ENCODE data around the gene B3GAT3. TPM values are rescaled to one million over a fixed set of nuclear protein-coding genes. Genes with fewer than 3 reads are reported as not detected.

B3GAT3 gene
- total and polyA plus RNA-seq, 10 of the 15 experiments (the other 5 are each of a cell fraction or from before 2014, with no cell fraction given), result 0.31 to 52.7 (median 29.8) TPM

DNA sequence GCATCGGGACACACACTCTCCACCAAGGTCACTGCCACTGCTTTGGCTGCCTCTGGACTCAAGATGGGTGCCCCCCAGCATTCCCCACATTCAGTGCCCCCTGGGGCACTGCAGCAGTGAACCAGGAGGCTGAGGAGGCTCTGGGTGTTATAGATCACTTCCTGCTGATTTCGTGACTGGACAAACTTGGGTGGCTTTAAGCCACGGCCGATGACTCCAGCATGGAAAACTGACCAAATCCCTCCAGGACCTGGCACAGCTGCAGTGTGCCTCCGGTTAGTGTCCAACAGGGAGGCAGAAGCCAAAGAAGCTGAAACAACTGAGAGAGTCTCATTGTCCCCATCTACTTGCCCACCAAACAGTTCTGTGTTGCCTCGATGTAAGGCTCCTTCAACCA, 25.8 kb upstream of the B3GAT3 start:
- Histone ChIP-seq H3K27ac (ENCODE audit: control insufficient read depth, insufficient read depth) (no peak overlapping the region), H3K4me1 (ENCODE audit: control insufficient read depth, insufficient read depth, low read length) (peaks cover 4% of the 10 kb centered on the region; the same call in 1 of the 2 replicates), H3K4me3 (no peak overlapping the region), H3K36me3 (ENCODE audit: control insufficient read depth in 2 of 2, insufficient read depth in 2 of 2, low read length in 1 of 2) (peaks cover 10 to 13% of the 10 kb centered on the region in 2 experiments; a peak in 3 of 4 replicates), H3K4me2 (ENCODE audit: control insufficient read depth, insufficient read depth) (no peak overlapping the region), H3K9ac (ENCODE audit: control insufficient read depth, insufficient read depth, low read length) (no peak overlapping the region), H3K79me2 (ENCODE audit: control insufficient read depth, insufficient read depth, low read length) (peaks cover 51% of the 10 kb centered on the region), H3K9me3 (replicated peaks; ENCODE audit: control insufficient read depth, insufficient read depth, low read length) (no peaks in the 10 kb centered on the region), H2AFZ (ENCODE audit: control insufficient read depth, low read depth, low read length) (no peak overlapping the region), H4K20me1 (ENCODE audit: control insufficient read depth, insufficient read depth) (no peaks in the 10 kb centered on the region; the same call in 1 of the 2 replicates), H3K27me3 (replicated peaks in 1 of 2; ENCODE audit: control insufficient read depth in 2 of 2, insufficient read depth in 2 of 2, low read length in 1 of 2) (no peaks in the 10 kb centered on the region)
- ChIA-PET CTCF (interaction anchor here (0.5 kb wide), 1 partner anchor 90 kb away, joined by 3 read pairs; no protein-coding TSS in a partner anchor), POLR2A (interaction anchor here (1.5 to 14.6 kb wide), 2 partner anchors 22 to 26 kb away, joined by 6 to 295 read pairs; partner anchors contain the start of genes B3GAT3, C11orf98, CSKMT and LBHD1), RAD21 (ENCODE audit: unreplicated experiment) (interaction anchor here (1.0 kb wide), 1 partner anchor 74 kb away, joined by 4 read pairs; the partner anchor contains the start of gene EEF1G), SMC1A (ENCODE audit: uncharacterized antibody, unreplicated experiment) (no interaction called here)
- DNase-seq (ENCODE audit: low read depth, low spot score) (no peak), FAIRE-seq (no peak), ATAC-seq (no peak)
- TF ChIP-seq TCF7 (IDR thresholded peaks at IDR 0.05; ENCODE audit: borderline replicate concordance) (no peak), RFX5 (IDR thresholded peaks at IDR 0.05; ENCODE audit: low read depth, low read length) (no peak), SMC3 (IDR thresholded peaks at IDR 0.05; ENCODE audit: borderline replicate concordance, low read length) (no peak), ESRRA (IDR thresholded peaks at IDR 0.05; ENCODE audit: low read length) (no peak), MTA3 (IDR thresholded peaks at IDR 0.05; ENCODE audit: borderline replicate concordance, low read length) (no peak), SMARCA5 (IDR thresholded peaks at IDR 0.05) (no peak), ZNF622 (IDR thresholded peaks at IDR 0.05) (no peak), CHD2 (IDR thresholded peaks at IDR 0.05; ENCODE audit: borderline replicate concordance, low read depth, low read length) (no peak), TCF3 (IDR thresholded peaks at IDR 0.05; ENCODE audit: borderline replicate concordance, insufficient read depth, low read depth, low read length) (no peak), SPI1 (IDR thresholded peaks at IDR 0.05; ENCODE audit: borderline replicate concordance, insufficient read depth, low read depth, low read length) (no peak), CBFB (IDR thresholded peaks at IDR 0.05; ENCODE audit: low read depth) (no peak), BRCA1 (IDR thresholded peaks at IDR 0.05; ENCODE audit: low read depth, low read length) (no peak), PAX5 (IDR thresholded peaks at IDR 0.05; ENCODE audit: borderline replicate concordance, low read depth, low read length) (no peak), GATAD2B (conservative IDR thresholded peaks at IDR 0.05; ENCODE audit: low read depth) (no peak), CREB1 (IDR thresholded peaks at IDR 0.05; ENCODE audit: low read depth) (no peak)
- TF ChIP-seq, protein P1, sequence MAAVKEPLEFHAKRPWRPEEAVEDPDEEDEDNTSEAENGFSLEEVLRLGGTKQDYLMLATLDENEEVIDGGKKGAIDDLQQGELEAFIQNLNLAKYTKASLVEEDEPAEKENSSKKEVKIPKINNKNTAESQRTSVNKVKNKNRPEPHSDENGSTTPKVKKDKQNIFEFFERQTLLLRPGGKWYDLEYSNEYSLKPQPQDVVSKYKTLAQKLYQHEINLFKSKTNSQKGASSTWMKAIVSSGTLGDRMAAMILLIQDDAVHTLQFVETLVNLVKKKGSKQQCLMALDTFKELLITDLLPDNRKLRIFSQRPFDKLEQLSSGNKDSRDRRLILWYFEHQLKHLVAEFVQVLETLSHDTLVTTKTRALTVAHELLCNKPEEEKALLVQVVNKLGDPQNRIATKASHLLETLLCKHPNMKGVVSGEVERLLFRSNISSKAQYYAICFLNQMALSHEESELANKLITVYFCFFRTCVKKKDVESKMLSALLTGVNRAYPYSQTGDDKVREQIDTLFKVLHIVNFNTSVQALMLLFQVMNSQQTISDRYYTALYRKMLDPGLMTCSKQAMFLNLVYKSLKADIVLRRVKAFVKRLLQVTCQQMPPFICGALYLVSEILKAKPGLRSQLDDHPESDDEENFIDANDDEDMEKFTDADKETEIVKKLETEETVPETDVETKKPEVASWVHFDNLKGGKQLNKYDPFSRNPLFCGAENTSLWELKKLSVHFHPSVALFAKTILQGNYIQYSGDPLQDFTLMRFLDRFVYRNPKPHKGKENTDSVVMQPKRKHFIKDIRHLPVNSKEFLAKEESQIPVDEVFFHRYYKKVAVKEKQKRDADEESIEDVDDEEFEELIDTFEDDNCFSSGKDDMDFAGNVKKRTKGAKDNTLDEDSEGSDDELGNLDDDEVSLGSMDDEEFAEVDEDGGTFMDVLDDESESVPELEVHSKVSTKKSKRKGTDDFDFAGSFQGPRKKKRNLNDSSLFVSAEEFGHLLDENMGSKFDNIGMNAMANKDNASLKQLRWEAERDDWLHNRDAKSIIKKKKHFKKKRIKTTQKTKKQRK (IDR thresholded peaks at IDR 0.05; ENCODE audit: low read depth, low read length), result no peak
- TF ChIP-seq, protein P2, sequence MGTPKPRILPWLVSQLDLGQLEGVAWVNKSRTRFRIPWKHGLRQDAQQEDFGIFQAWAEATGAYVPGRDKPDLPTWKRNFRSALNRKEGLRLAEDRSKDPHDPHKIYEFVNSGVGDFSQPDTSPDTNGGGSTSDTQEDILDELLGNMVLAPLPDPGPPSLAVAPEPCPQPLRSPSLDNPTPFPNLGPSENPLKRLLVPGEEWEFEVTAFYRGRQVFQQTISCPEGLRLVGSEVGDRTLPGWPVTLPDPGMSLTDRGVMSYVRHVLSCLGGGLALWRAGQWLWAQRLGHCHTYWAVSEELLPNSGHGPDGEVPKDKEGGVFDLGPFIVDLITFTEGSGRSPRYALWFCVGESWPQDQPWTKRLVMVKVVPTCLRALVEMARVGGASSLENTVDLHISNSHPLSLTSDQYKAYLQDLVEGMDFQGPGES (IDR thresholded peaks at IDR 0.05), result no peak
- TF ChIP-seq, protein P3, sequence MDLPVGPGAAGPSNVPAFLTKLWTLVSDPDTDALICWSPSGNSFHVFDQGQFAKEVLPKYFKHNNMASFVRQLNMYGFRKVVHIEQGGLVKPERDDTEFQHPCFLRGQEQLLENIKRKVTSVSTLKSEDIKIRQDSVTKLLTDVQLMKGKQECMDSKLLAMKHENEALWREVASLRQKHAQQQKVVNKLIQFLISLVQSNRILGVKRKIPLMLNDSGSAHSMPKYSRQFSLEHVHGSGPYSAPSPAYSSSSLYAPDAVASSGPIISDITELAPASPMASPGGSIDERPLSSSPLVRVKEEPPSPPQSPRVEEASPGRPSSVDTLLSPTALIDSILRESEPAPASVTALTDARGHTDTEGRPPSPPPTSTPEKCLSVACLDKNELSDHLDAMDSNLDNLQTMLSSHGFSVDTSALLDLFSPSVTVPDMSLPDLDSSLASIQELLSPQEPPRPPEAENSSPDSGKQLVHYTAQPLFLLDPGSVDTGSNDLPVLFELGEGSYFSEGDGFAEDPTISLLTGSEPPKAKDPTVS (IDR thresholded peaks at IDR 0.05; ENCODE audit: low read depth, low read length), result no peak
- TF ChIP-seq, protein P4, sequence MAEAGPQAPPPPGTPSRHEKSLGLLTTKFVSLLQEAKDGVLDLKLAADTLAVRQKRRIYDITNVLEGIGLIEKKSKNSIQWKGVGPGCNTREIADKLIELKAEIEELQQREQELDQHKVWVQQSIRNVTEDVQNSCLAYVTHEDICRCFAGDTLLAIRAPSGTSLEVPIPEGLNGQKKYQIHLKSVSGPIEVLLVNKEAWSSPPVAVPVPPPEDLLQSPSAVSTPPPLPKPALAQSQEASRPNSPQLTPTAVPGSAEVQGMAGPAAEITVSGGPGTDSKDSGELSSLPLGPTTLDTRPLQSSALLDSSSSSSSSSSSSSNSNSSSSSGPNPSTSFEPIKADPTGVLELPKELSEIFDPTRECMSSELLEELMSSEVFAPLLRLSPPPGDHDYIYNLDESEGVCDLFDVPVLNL (IDR thresholded peaks at IDR 0.05; ENCODE audit: low read depth, low read length), result no peak
- intact Hi-C loops (cut with micrococcal nuclease; ENCODE audit: unreplicated experiment), result loop anchor here (2.0 kb wide), 1 partner anchor 25 kb away; no protein-coding TSS in a partner anchor
- BruUV-seq (replicated peaks), result no TSS peak
- in situ Hi-C loops (cut with MboI), result no loop called here
- WGBS (ENCODE audit: insufficient coverage, insufficient replicate concordance, low lambda C conversion rate, missing lambda C conversion rate), result 81% methylated on average over 6 of the region's 6 CpGs
